Left ventricle myocardium inferior (tissue), 1 donor: Measurements from ENCODE around the gene DACH1. TPM values are rescaled to one million over a fixed set of nuclear protein-coding genes. Genes with fewer than 3 reads are reported as not detected.

ENCODE experiments used
- DNase-seq: peaks from one replicate; pipeline ENCODE4 v3.0.0-alpha.2; 2020
- H3K27ac ChIP-seq: fragments of 200-600 bp; replicated peaks from 2 replicates; pipeline ENCODE4 v1.8.0; 2021
- H3K27me3 ChIP-seq: fragments of 200-600 bp; 2 replicates; pipeline ENCODE4 v1.8.0; 2021; ENCODE audit warnings: low read depth
- H3K36me3 ChIP-seq: fragments of 200-600 bp; 2 replicates; pipeline ENCODE4 v1.8.0; 2021
- H3K4me1 ChIP-seq: fragments of 200-600 bp; 2 replicates; pipeline ENCODE4 v1.8.0; 2021
- H3K4me3 ChIP-seq: fragments of 200-600 bp; 2 replicates; pipeline ENCODE4 v1.8.0; 2021; ENCODE audit warnings: mild to moderate bottlenecking, moderate library complexity
- H3K9me3 ChIP-seq: fragments of 200-600 bp; replicated peaks from 2 replicates; pipeline ENCODE4 v1.8.0; 2021
- intact Hi-C: fragments of 100-400 bp; cut with micrococcal nuclease; formaldehyde crosslinking; loops from one replicate; pipeline ENCODE4 v1.11.0; 2022
- total RNA-seq: library from RNA; stranded (reverse); fragmentation: NEBNext Ultra II Directional; extraction: Animal tissue kit (Norgen Biotek cat#: 25700); gene quantifications from one replicate; pipeline ENCODE4 v1.2.1, GENCODE V29; 2021
- TF ChIP-seq, protein P1 (sequence below): fragments of 200-600 bp; IDR thresholded peaks from 2 replicates; pipeline ENCODE4 v1.8.0; 2021; ENCODE audit warnings: antibody characterized with exemption, mild to moderate bottlenecking, borderline replicate concordance
- donor health status: DM: no; HTN: yes; CAD: no; lungs with severe emphysema.

Gene DACH1
- total RNA-seq, 1 donor from 2014 or later: 3.4 TPM

DNA sequence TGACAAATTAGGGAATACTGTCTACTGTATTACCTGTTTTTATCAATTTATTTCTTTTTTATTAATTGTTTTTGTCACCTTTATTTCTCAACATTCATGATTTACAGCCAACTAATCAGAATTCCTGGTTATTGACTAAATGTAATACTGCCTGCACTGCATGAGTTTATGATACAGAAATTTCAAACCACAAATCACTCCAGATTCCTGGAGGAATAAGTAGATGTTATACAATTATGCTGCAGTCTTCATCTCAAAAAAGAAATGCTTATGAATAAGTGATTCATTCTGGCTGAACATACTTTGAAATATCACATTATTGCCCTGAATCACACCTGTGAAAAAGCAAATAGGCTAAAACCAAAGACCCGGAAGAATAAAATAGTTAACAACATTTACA is 249.7 kb downstream of the DACH1 start:
- H3K27ac ChIP-seq: no peak overlapping the region
- DNase-seq: no peak
- no peak overlapping the region for H3K4me3 ChIP-seq
- H3K36me3 ChIP-seq: no peaks in the 10 kb centered on the region
- H3K4me1 ChIP-seq: peaks cover 3% of the 10 kb centered on the region
- no peaks in the 10 kb centered on the region for H3K9me3 ChIP-seq
- intact Hi-C loops: no loop called here
- H3K27me3 ChIP-seq: no peaks in the 10 kb centered on the region
- TF ChIP-seq, protein P1, sequence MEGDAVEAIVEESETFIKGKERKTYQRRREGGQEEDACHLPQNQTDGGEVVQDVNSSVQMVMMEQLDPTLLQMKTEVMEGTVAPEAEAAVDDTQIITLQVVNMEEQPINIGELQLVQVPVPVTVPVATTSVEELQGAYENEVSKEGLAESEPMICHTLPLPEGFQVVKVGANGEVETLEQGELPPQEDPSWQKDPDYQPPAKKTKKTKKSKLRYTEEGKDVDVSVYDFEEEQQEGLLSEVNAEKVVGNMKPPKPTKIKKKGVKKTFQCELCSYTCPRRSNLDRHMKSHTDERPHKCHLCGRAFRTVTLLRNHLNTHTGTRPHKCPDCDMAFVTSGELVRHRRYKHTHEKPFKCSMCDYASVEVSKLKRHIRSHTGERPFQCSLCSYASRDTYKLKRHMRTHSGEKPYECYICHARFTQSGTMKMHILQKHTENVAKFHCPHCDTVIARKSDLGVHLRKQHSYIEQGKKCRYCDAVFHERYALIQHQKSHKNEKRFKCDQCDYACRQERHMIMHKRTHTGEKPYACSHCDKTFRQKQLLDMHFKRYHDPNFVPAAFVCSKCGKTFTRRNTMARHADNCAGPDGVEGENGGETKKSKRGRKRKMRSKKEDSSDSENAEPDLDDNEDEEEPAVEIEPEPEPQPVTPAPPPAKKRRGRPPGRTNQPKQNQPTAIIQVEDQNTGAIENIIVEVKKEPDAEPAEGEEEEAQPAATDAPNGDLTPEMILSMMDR: no peak

GRCh38 chr13:71613066-71613745 is 253.8 kb downstream of the DACH1 start:
- H3K9me3 ChIP-seq: no peaks in the 10 kb centered on the region
- TF ChIP-seq, protein P1: no peak
- no peak overlapping the region for H3K27ac ChIP-seq

DNA sequence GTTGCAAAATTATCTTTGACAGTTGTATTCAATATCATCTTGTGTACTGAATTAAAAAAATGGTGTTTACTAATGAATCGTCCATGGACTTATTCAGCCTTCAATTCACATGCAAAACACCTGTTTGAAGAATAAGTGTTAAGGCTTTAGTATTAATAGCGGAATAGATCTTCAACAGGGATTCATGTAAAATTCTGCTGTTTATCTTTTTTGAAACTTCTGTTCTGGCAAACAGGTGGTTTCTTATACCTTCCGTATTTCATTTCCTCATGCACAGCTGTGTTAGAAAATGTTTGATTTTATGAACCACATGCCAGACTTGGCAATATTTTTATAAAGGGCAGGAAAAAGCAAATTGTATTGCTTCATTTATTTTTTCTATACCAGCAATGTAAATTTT is 255.7 kb downstream of the DACH1 start:
- Histone ChIP-seq H3K36me3 (no peaks in the 10 kb centered on the region), H3K4me1 (no peaks in the 10 kb centered on the region), H3K9me3 (no peaks in the 10 kb centered on the region), H3K27ac (no peak overlapping the region), H3K4me3 (no peak overlapping the region), H3K27me3 (no peaks in the 10 kb centered on the region)
- DNase-seq: no peak
- intact Hi-C loops: no loop called here
- TF ChIP-seq, protein P1: no peak

More at GRCh38 chr13:71613066-71613745, 253.8 kb downstream of the DACH1 start:
- no peaks in the 10 kb centered on the region for H3K4me1 ChIP-seq
- H3K27me3 ChIP-seq: no peaks in the 10 kb centered on the region
- H3K4me3 ChIP-seq: no peak overlapping the region
- no peak for DNase-seq
- no peaks in the 10 kb centered on the region for H3K36me3 ChIP-seq
- intact Hi-C loops: no loop called here

GRCh38 chr13:71610876-71611275 is 256.1 kb downstream of the DACH1 start:
- TF ChIP-seq, protein P1: no peak
- Histone ChIP-seq H3K36me3 (no peaks in the 10 kb centered on the region), H3K27ac (no peak overlapping the region), H3K9me3 (no peaks in the 10 kb centered on the region), H3K4me1 (no peaks in the 10 kb centered on the region), H3K4me3 (no peak overlapping the region), H3K27me3 (no peaks in the 10 kb centered on the region)
- intact Hi-C loops: no loop called here
- DNase-seq: no peak

DNA sequence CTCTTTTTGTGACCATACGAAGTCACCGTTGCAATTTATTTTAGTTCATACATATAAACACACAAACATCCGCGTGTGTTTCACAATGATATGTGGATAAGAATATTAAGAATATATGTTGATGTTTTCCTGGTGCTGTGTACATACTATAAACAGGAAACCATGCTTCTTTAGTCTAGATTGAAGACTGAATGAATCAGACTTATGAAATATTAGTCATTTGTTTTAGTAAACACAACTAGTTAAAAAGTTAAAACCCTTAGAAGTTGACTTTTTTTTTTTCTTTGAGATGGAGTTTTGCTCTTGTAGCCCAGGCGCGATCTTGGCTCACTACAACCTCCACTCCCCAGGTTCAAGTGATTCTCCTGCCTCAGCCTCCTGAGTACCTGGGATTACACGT is 257.7 kb downstream of the DACH1 start:
- TF ChIP-seq, protein P1: no peak
- no peak overlapping the region for H3K27ac ChIP-seq
- no peaks in the 10 kb centered on the region for H3K4me1 ChIP-seq
- intact Hi-C loops: no loop called here
- DNase-seq: no peak
- H3K4me3 ChIP-seq: no peak overlapping the region
- no peaks in the 10 kb centered on the region for H3K9me3 ChIP-seq
- H3K27me3 ChIP-seq: no peaks in the 10 kb centered on the region
- H3K36me3 ChIP-seq: no peaks in the 10 kb centered on the region
